ENCODE data around the gene CAT.

Gene CAT

GRCh38 chr11:34502949-34503348 lies 64.2 kb downstream of the CAT start:
- TF ChIP-seq CTCF (IDR thresholded peaks at IDR 0.05): no peak
- Histone ChIP-seq H3K27ac (no peak overlapping the region), H3K4me3 (ENCODE audit: low read depth in 1 of 2, low read length in 1 of 2) (no peak overlapping the region), H3K9me3 (no peaks in the 10 kb centered on the region), H3K36me3 (no peaks in the 10 kb centered on the region), H3K4me1 (ENCODE audit: control insufficient read depth in 1 of 2, insufficient read depth in 1 of 2, low read depth in 1 of 2, low read length in 1 of 2) (peaks cover 0 to 4% of the 10 kb centered on the region in 2 experiments), H3K27me3 (no peaks in the 10 kb centered on the region)

- no peak for TF ChIP-seq CTCF (IDR thresholded peaks at IDR 0.05)
- H3K27ac ChIP-seq: no peak overlapping the region
- H3K36me3 ChIP-seq: no peaks in the 10 kb centered on the region
- peaks cover 0 to 4% of the 10 kb centered on the region in 2 experiments for H3K4me1 ChIP-seq (ENCODE audit: control insufficient read depth in 1 of 2, insufficient read depth in 1 of 2, low read depth in 1 of 2, low read length in 1 of 2)
- H3K9me3 ChIP-seq: no peaks in the 10 kb centered on the region
- no peaks in the 10 kb centered on the region for H3K27me3 ChIP-seq
- no peak overlapping the region for H3K4me3 ChIP-seq (ENCODE audit: low read depth in 1 of 2, low read length in 1 of 2)
Observed at GRCh38 chr11:34505874-34506273, 67.1 kb downstream of the CAT start.

DNA sequence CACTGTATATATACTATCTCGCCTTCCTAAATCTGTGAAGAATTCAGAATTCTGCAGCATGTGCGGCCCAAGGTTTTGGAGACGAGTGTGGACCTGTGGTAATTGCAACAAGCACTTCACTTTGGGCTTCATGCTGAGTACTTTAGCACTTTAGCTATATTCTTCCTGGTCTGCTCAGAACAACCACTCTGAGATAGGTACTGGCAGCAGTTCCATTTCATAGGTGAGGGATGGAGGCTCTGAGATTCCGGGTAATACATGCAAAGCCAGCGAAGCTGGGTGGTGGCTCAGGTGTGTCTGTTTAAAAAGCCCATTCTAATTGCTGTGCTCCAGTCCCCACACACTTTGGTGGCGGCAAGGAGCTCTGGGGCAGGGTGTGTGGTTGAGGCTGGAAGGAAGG lies 68.4 kb downstream of the CAT start:
- TF ChIP-seq CTCF (IDR thresholded peaks at IDR 0.05): no peak
- Histone ChIP-seq H3K27ac (no peak overlapping the region), H3K9me3 (no peaks in the 10 kb centered on the region), H3K4me1 (ENCODE audit: control insufficient read depth in 1 of 2, insufficient read depth in 1 of 2, low read depth in 1 of 2, low read length in 1 of 2) (no peaks in the 10 kb centered on the region), H3K4me3 (ENCODE audit: low read depth in 1 of 2, low read length in 1 of 2) (no peak overlapping the region), H3K36me3 (no peaks in the 10 kb centered on the region), H3K27me3 (no peaks in the 10 kb centered on the region)

DNA sequence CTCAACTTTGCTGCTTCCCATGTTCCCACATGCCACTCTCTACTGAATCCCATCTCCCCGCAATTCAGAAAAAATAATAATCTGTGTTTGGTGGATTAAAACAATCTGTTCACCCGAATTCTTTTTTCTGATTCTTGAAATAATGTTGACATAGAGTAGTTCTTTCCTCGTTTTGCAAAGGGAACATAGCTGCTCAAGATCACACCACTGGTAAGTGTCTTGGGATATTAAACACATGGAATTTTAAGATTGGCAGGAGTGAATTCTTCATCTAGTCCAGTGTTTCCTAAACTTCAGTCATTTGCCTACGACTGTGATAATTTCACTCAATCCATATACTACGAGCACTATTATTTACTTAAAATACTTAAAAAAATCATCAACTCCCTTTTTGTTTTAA lies 68.9 kb downstream of the CAT start:
- Histone ChIP-seq H3K27me3 (no peaks in the 10 kb centered on the region), H3K36me3 (no peaks in the 10 kb centered on the region), H3K4me1 (ENCODE audit: control insufficient read depth in 1 of 2, insufficient read depth in 1 of 2, low read depth in 1 of 2, low read length in 1 of 2) (no peaks in the 10 kb centered on the region), H3K9me3 (no peaks in the 10 kb centered on the region), H3K27ac (no peak overlapping the region), H3K4me3 (ENCODE audit: low read depth in 1 of 2, low read length in 1 of 2) (no peak overlapping the region)
- no peak for TF ChIP-seq CTCF (IDR thresholded peaks at IDR 0.05)

GRCh38 chr11:34508524-34508923 lies 69.8 kb downstream of the CAT start:
- Histone ChIP-seq H3K36me3 (no peaks in the 10 kb centered on the region), H3K9me3 (no peaks in the 10 kb centered on the region), H3K27me3 (no peaks in the 10 kb centered on the region), H3K27ac (no peak overlapping the region), H3K4me3 (ENCODE audit: low read depth in 1 of 2, low read length in 1 of 2) (no peak overlapping the region), H3K4me1 (ENCODE audit: control insufficient read depth in 1 of 2, insufficient read depth in 1 of 2, low read depth in 1 of 2, low read length in 1 of 2) (no peaks in the 10 kb centered on the region)
- TF ChIP-seq CTCF (IDR thresholded peaks at IDR 0.05): no peak

- no peaks in the 10 kb centered on the region for H3K9me3 ChIP-seq
- H3K4me1 ChIP-seq (ENCODE audit: control insufficient read depth in 1 of 2, insufficient read depth in 1 of 2, low read depth in 1 of 2, low read length in 1 of 2): no peaks in the 10 kb centered on the region
- H3K27me3 ChIP-seq: no peaks in the 10 kb centered on the region
- H3K27ac ChIP-seq: no peak overlapping the region
- no peaks in the 10 kb centered on the region for H3K36me3 ChIP-seq
- no peak for TF ChIP-seq CTCF (IDR thresholded peaks at IDR 0.05)
- H3K4me3 ChIP-seq (ENCODE audit: low read depth in 1 of 2, low read length in 1 of 2): no peak overlapping the region
Observed at GRCh38 chr11:34509336-34509876, 70.7 kb downstream of the CAT start.

Data from neutrophil (primary cell).